Purkinje cell (primary cell): ENCODE measurements around the gene CRYBB3. TPM values are rescaled to one million over a fixed set of nuclear protein-coding genes. Genes with fewer than 3 reads are reported as not detected.

ENCODE experiments used
- polyA plus RNA-seq: library from polyadenylated mRNA; unstranded; fragments of >200 nt; fragmentation: Nextera tagmentation; gene quantifications from 2 replicates; pipeline ENCODE4 v1.2.1, GENCODE V29; 2014

CRYBB3 gene
- polyA plus RNA-seq: not detected in 2 replicates

DNA sequence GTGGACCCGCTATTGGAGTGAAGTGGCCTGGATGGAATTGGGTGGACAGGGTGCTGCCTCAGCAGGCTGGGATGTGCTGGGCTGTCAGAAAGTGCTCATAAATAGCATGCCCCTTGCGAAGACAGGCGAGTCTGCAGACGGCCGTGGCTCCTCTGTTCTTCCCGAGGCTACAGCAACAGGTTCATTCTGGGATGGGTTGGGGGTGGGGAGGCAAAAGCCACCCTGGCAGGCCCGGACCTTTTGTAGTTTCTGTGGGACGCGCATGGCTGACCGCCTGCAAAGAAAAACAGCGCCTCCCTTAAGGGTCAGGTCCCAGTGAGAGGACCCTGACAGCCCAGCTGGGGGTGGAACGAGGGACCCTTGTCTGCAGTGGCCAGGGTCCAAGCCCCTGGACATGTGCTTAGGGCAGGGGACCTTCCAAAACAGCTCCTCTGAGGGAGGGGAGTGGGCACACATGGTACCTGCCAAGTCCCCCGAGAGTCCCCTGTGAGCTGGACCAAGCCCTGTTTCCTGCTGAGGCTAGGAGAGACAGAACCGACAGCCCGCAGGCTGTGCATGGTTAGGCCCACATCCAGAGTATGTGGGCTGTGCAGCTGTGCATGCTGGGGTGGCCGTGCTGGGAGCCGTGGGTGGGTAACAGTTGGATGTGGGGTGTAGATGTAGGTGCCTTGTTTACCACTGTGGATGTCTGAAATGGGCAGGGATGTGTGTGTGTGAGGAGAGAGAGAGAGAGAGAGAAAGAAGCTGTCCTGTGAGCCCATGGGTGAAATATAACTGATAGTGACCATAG, at the start of gene CRYBB3:
Gene CRYBB3, plus strand, starts transcription at position 128 of the 790 bp plus-strand sequence. CDS start 1,539 bp downstream, outside the sequence.

DNA sequence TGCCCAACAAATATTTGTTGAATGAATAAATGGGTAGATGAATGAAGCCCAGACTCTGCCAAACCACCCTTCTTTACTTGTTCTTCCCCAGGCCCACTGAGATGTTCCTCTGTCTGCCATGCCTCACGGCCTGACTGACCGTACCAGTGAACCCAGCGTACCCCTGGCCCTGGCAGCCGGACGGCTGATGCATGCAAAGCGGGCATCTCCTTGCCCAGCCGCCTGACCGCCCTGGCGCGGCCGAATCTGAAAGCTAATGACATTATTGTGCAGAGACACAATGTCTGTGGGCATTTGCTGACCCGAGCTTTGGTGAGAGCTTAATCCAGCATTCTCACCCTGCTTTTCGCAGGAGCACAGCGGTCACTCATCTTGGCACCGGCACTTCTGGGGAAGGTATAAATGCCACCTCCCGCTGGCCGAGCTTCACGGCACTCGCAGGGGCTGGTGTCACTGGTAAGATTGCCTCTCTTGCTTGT, 19.6 kb downstream of the CRYBB3 start, which contains the start of gene CRYBB2:
Gene CRYBB2, plus strand, starts transcription at position 429 of the 479 bp plus-strand sequence. CDS start 1,791 bp downstream, outside the sequence.

Other genes with a start within 250 kb of the CRYBB3 start
- 3.9 and 5.3 TPM in 2 replicates for gene KIAA1671, start 247.1 kb upstream of the CRYBB3 start, polyA plus RNA-seq
- gene CRYBB2, start 19.8 kb downstream of the CRYBB3 start, polyA plus RNA-seq: 0.63 and 0.83 TPM in 2 replicates